NCI-H748 (cell line): ENCODE results near the gene SEC61A2.

Experiments
- DNase-seq: peaks from one replicate; lab custom pipeline; 2025; ENCODE audit not compliant: unreplicated experiment; lab: John Stamatoyannopoulos, UW

SEC61A2 gene

DNA sequence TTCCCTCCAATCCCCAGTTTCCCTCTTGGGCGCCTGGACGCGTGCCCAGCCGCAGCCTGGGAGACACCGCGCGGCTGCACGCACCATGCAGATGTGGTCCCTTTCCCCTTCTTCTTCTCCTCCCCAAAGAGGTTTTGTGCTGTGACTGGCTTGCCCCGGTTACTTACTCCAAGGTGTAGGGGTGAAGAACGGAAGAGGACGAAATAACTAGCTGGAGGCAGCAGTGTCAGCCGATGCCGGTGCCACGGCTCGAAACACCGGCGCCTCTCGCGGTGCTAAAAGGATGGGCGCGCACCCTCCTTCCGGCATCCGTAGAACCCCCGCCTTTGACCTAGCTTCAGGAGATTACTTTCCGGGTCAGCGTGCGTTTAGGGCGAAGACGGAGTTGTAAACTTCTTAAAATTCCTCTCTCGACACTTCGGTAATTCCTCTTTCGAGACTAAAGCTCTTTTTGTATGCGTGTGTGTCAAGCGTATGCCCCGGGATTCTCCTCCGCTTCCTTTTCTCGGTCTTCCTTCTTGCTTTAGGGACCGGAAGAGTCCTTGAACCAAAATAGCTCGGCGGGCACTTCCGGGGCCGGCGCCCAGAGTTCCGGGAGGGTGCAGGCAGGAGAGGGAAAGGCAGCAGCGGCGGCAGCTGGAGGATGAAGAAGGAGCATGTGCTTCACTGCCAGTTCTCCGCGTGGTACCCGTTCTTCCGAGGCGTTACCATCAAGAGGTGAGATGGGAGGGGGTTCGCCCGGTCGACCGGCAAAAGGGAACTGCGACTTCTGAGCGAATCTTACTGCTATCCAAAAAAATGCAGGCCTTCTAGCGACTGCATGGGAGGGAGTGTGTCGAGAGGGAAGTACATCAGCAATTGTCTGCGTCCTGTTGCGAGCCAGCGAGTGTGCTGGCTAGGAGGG, 66.4 kb downstream of the SEC61A2 start, which contains the start of the genes CDC123 and NUDT5:
TSS of gene CDC123 (plus strand) at position 586 of the 904 bp plus-strand sequence. CDS start at position 644, 58 bp downstream.
TSS of gene NUDT5 (minus strand) at position 289 of the 904 bp plus-strand sequence. CDS start 9,600 bp downstream, outside the sequence.
- peak; percentile 83 for DNase-seq

DNA sequence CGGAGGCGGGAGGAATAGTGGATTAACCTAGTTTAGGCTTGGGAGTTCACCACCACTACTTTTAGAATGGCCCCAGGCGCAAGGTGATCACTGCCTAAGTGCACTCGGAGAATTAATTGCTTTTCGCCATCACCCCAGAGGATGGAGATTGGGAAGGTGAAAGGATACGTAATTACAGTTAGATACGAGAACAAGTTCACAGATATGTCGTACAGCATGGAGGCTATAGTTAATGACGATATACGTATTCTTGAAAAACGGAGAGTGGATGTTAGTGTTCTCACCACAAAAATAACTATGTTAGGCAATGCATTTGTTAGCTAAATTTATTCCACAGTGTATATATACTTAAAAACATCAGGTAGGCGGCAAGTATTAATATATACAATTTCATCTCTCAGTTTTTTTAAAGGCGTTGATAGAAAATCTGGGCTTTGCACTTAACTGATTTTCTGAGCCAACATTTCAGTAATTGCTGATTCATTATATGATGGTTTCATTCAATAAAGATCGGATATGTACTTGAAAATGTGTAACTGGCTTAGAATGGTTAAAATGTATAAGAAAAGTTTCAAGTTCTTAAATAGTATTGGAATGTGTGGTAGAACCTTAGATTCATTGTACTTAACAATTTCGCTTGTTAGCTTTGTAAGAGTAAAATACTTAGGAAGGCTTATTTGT, 67.2 kb downstream of the SEC61A2 start:
- DNase-seq: no peak

- DNase-seq: no peak
These were observed 68.7 kb downstream of the SEC61A2 start for GRCh38 chr10:12198156-12198555.

DNA sequence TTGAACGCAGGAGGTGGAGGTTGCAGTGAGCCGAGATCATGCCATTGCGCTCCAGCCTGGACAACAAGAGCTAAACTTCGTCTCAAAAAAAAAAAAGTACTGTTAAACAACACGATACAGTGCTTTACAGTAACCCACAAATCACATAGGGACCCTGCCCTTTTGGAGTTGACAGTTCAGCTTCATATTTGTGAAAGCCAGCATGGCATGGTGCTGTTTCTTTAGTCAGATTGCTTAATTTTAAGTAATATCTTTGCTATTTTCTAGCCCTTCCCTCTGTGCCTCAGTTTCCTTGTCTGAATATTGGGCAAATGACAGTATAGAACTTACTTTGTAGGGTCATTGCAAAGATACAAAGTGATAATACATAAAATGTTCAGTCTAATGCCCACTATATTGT, 71.4 kb downstream of the SEC61A2 start:
- DNase-seq: no peak

DNA sequence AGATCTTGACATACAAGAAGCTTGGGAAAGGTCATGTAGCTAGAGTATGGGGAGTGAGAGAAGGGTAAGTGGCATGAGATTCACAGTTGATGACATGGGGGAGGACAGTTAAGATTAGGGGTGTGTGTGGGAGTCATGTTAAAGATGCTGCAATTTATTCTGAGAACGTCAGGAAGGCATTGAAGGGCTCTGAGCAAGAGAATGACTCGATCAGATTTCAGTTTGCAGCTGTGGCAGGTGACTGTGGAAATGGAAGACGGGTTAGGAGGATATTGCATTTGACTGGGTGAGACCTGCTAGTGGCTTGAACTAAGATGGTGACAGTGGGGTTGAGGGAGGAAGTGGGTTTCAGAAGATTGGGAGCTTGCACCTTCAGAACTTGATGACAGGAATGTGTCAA, 72.1 kb downstream of the SEC61A2 start:
- no peak for DNase-seq

GRCh38 chr10:12202226-12202625, 72.7 kb downstream of the SEC61A2 start:
- no peak for DNase-seq

- DNase-seq: no peak
These were observed 75.6 kb downstream of the SEC61A2 start for GRCh38 chr10:12205082-12205481.

- no peak for DNase-seq
These were observed 77.6 kb downstream of the SEC61A2 start for GRCh38 chr10:12207114-12207513.

DNA sequence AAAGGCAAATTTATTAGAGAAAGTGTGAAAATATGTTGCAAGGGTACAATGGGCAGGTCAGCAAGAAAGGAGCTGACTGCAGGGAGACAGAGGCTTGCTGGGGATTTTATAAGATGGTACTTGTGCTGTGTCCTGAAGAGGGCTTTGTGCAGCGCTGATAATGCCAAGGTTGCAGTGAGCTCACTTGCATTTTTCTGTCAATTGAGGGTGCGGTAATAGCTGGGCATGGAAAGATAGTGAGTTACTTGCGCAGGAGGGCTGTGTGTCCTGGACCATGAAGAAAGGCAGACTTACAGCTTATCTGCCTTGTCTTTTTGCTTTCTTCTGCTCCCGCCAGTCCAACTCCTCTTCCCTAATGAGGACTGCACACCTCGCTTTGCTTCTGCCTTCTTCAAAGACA, 79.0 kb downstream of the SEC61A2 start:
- DNase-seq: no peak

DNA sequence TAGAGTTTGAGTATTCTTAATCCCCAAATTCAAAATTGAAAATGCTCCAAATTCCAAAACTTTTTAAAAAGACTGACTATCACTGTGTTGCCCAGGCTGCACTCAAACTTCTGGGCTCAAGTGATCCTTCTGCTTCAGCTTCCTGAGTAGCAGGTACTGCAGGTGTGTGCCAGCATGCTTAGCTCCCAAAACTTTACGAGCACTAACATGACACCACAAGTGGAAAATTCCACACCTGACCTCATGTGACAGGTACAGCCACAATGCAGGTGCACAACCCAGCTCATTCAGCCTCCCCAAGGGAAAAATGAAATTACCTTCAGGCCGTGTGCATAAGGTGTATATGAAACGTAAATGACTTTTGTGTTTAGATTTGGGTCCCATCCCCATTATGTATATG, 83.0 kb downstream of the SEC61A2 start:
- no peak for DNase-seq

DNA sequence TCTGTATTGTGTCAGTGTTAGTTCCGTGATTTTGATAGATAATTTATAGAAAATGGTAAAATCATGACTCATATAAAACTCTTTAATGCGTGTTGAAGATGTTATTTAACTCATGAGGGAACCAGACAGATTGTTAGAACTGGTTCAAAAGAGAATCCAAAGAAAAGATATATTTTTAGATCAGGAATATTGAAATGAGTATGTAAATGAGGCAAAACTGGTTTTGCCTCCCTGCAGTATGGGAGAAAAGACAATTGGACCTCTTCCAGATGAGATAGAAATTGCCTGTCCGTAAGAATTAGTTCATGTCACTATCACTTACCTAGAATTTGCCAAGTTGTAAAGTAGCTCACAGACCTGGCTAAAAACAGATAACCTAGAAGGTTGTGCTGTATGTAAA, 84.1 kb downstream of the SEC61A2 start:
- DNase-seq: no peak

- no peak for DNase-seq
These were observed 84.6 kb downstream of the SEC61A2 start for GRCh38 chr10:12214093-12214492.

GRCh38 chr10:12214763-12215218, 85.3 kb downstream of the SEC61A2 start:
- peak; percentile 48 for DNase-seq
